Stomach (tissue), 9 donors: ENCODE measurements around the gene FBXL15. TPM values are rescaled to one million over a fixed set of nuclear protein-coding genes. Genes with fewer than 3 reads are reported as not detected.

Experiments used
- DNase-seq, 2 donors: peaks; one replicate each; pipeline versions ENCODE4 v3.0.0 to v3.0.0-alpha.2; 2013 to 2019
- H3K27ac ChIP-seq, 5 donors: fragments of 200-600 bp in 4 of 5; sonication (generic) in 4 of 5; one replicate each; pipeline ENCODE4 v1.5.1; 2013 to 2019; ENCODE audit warnings: mild to moderate bottlenecking in 1 of 5, moderate library complexity in 1 of 5
- H3K27me3 ChIP-seq, 3 donors: fragments of 200-600 bp; sonication (generic); one replicate each; pipeline ENCODE4 v1.5.1; 2017 to 2019; ENCODE audit warnings: mixed run types in 1 of 3
- H3K36me3 ChIP-seq, 4 donors: fragments of 200-600 bp; sonication (generic); 1 replicate in 3 of 4; 2 replicates in 1 of 4; pipeline ENCODE4 v1.5.1; 2016 to 2019
- H3K4me1 ChIP-seq, 4 donors: fragments of 200-600 bp; sonication (generic); one replicate each; pipeline ENCODE4 v1.5.1; 2016 to 2019
- H3K4me3 ChIP-seq, 4 donors: fragments of 200-600 bp; sonication (generic) in 3 of 4; one replicate each; pipeline ENCODE4 v1.5.1; 2016 to 2019; ENCODE audit warnings: mild to moderate bottlenecking in 1 of 4
- H3K9me3 ChIP-seq, 4 donors: fragments of 200-600 bp; sonication (generic); one replicate each; pipeline ENCODE4 v1.5.1; 2016 to 2019
- CTCF ChIP-seq, 7 experiments: fragments of 450-650 bp in 4 of 7; fragments of 200-600 bp in 3 of 7; sonication (generic) in 3 of 7; IDR thresholded peaks; one replicate each; pipeline ENCODE4 v1.5.1; 2016 to 2019; ENCODE audit warnings: antibody characterized with exemption in 7 of 7, control low read depth in 2 of 7, mild to moderate bottlenecking in 1 of 7
- EP300 ChIP-seq: sonication (generic); formaldehyde crosslinking; IDR thresholded peaks from one replicate; pipeline ENCODE4 v1.6.1; 2017; ENCODE audit warnings: antibody characterized with exemption
- POLR2A ChIP-seq, 4 donors: fragments of 450-650 bp; IDR thresholded peaks; one replicate each; pipeline ENCODE4 v1.6.1; 2016; ENCODE audit warnings: antibody characterized with exemption in 4 of 4, control low read depth in 2 of 4, mild to moderate bottlenecking in 1 of 4, moderate library complexity in 1 of 4
- POLR2AphosphoS5 ChIP-seq, 3 donors: sonication (generic); formaldehyde crosslinking; IDR thresholded peaks; one replicate each; pipeline ENCODE4 v1.6.1; 2016; ENCODE audit warnings: antibody characterized with exemption in 3 of 3
- WGBS, 5 donors: extraction: QIAGEN DNeasy Blood & Tissue Kit in 3 of 5; methylation state at CpG; one replicate each; pipeline versions ENCODE4 v1.1.5 to v1.1.7; 2013 to 2018; 5-methylcytosine and 5-hydroxymethylcytosine counted together
- intact Hi-C: fragments of 100-400 bp; cut with DNase I; formaldehyde crosslinking; loops from one replicate; pipeline ENCODE4 v1.15.1; 2023; ENCODE audit warnings: low total_unique reads
- polyA plus RNA-seq, 3 donors: library from polyadenylated mRNA; stranded (reverse); fragments of 200-250 nt; gene quantifications; one replicate each; pipeline ENCODE4 v1.2.3, GENCODE V29; 2013
- total RNA-seq, 5 donors: library from RNA; depleted of rRNA; stranded (reverse); fragments of >200 nt; gene quantifications; one replicate each; pipeline versions ENCODE4 v1.1.0 to v1.2.3, GENCODE V29; 2014 to 2016
- donor health status: healthy with polysubstance abuse.
- donor health status: Bipolar disorder and iron deficiency.
- donor health status: healthy.

Gene FBXL15
- total and polyA plus RNA-seq, 8 donors: 3.5 to 315 (median 19.8) TPM

GRCh38 chr10:102436312-102436711, 15.7 kb downstream of the FBXL15 start:
- intact Hi-C loops: no loop called here
- TF ChIP-seq CTCF (IDR thresholded peaks at IDR 0.05): no peak
- TF ChIP-seq EP300: no peak
- TF ChIP-seq POLR2AphosphoS5 (IDR thresholded peaks at IDR 0.05): no peak
- TF ChIP-seq POLR2A (IDR thresholded peaks at IDR 0.05): no peak
- Histone ChIP-seq H3K4me1 (peaks cover 5 to 40% (median 19%) of the 10 kb centered on the region in 4 donors), H3K27me3 (peaks cover 0 to 35% (median 3%) of the 10 kb centered on the region in 3 donors), H3K4me3 (peak overlapping the region in 2 of 4 donors; percentile 23 to 36), H3K27ac (no peak overlapping the region), H3K9me3 (no peaks in the 10 kb centered on the region), H3K36me3 (no peaks in the 10 kb centered on the region)
- DNase-seq: no peak
- WGBS, 5 donors: 55 to 81% (median 68%) methylated on average over 6 of the region's 6 CpGs

- no peak for DNase-seq
- TF ChIP-seq POLR2A (IDR thresholded peaks at IDR 0.05): no peak
- no peak for TF ChIP-seq POLR2AphosphoS5 (IDR thresholded peaks at IDR 0.05)
- TF ChIP-seq CTCF (IDR thresholded peaks at IDR 0.05): no peak
- intact Hi-C loops: no loop called here
- Histone ChIP-seq H3K9me3 (no peaks in the 10 kb centered on the region), H3K27ac (no peak overlapping the region), H3K4me1 (peaks cover 0 to 31% (median 10%) of the 10 kb centered on the region in 4 donors), H3K4me3 (no peak overlapping the region), H3K27me3 (peaks cover 0 to 35% (median 3%) of the 10 kb centered on the region in 3 donors), H3K36me3 (no peaks in the 10 kb centered on the region)
- 90 to 95% (median 95%) methylated on average over 3 of the region's 3 CpGs for WGBS, 5 donors
Observed at GRCh38 chr10:102437515-102437914, 16.9 kb downstream of the FBXL15 start.

- Histone ChIP-seq H3K4me3 (no peak overlapping the region), H3K36me3 (no peaks in the 10 kb centered on the region), H3K27ac (no peak overlapping the region), H3K27me3 (peaks cover 0 to 35% (median 3%) of the 10 kb centered on the region in 3 donors), H3K9me3 (no peaks in the 10 kb centered on the region), H3K4me1 (peaks cover 0 to 23% (median 8%) of the 10 kb centered on the region in 4 donors)
- no peak for DNase-seq
- TF ChIP-seq POLR2A (IDR thresholded peaks at IDR 0.05): no peak
- intact Hi-C loops: no loop called here
- WGBS, 5 donors: 74 to 86% (median 83%) methylated on average over 1 of the region's 1 CpG
Observed at GRCh38 chr10:102438374-102438773, 17.7 kb downstream of the FBXL15 start.

GRCh38 chr10:102444851-102445250, 24.2 kb downstream of the FBXL15 start:
- 73 to 83% (median 78%) methylated on average over 2 of the region's 2 CpGs for WGBS, 5 donors
- H3K27me3 ChIP-seq: no peaks in the 10 kb centered on the region
- no peak for DNase-seq
- TF ChIP-seq EP300 (no peak), POLR2A (IDR thresholded peaks at IDR 0.05) (no peak), POLR2AphosphoS5 (IDR thresholded peaks at IDR 0.05) (no peak), CTCF (IDR thresholded peaks at IDR 0.05) (no peak)
- H3K27ac ChIP-seq: no peak overlapping the region
- intact Hi-C loops: no loop called here
- no peaks in the 10 kb centered on the region for H3K9me3 ChIP-seq
- peaks cover 0 to 9% (median 7%) of the 10 kb centered on the region in 4 donors for H3K4me1 ChIP-seq
- H3K36me3 ChIP-seq: no peaks in the 10 kb centered on the region
- no peak overlapping the region for H3K4me3 ChIP-seq

- peak overlapping the region; percentile 82 to 94 (median 92) for H3K27ac ChIP-seq
- H3K4me3 ChIP-seq: peak overlapping the region; percentile 71 to 91 (median 82)
- no peaks in the 10 kb centered on the region for H3K9me3 ChIP-seq
- TF ChIP-seq EP300: no peak
- no peak for TF ChIP-seq POLR2AphosphoS5 (IDR thresholded peaks at IDR 0.05)
- no peak for TF ChIP-seq CTCF (IDR thresholded peaks at IDR 0.05)
- TF ChIP-seq POLR2A (IDR thresholded peaks at IDR 0.05): no peak
- peak; percentile 91 to 94 for DNase-seq
- intact Hi-C loops: no loop called here
- 5 to 7% (median 6%) methylated on average over 29 to 30 of the region's 30 CpGs for WGBS, 5 donors
- no peaks in the 10 kb centered on the region for H3K36me3 ChIP-seq
- peaks cover 0 to 47% (median 29%) of the 10 kb centered on the region in 4 donors for H3K4me1 ChIP-seq
- no peaks in the 10 kb centered on the region for H3K27me3 ChIP-seq
Observed at GRCh38 chr10:102449321-102450123, 28.9 kb downstream of the FBXL15 start.
